PFSK-1 (cell line): Measurements from ENCODE around the gene FATE1.

ENCODE experiments used
- POLR2AphosphoS5 ChIP-seq: IDR thresholded peaks from 2 replicates; pipeline ENCODE4 v1.6.1; 2012; ENCODE audit warnings: low read depth, mild to moderate bottlenecking, control low read depth, low read length, moderate library complexity
- SIN3A ChIP-seq: IDR thresholded peaks from 2 replicates; pipeline ENCODE4 v1.6.1; 2012; ENCODE audit warnings: mild to moderate bottlenecking, low read length, moderate library complexity, borderline replicate concordance; ENCODE audit not compliant: insufficient read depth
- TAF1 ChIP-seq: IDR thresholded peaks from 2 replicates; pipeline ENCODE4 v1.6.1; 2012; ENCODE audit warnings: low read length, control low read depth, borderline replicate concordance; ENCODE audit not compliant: insufficient read depth
- TF ChIP-seq, protein P1 (sequence below), 2 experiments: IDR thresholded peaks; 2 replicates each; pipeline versions ENCODE4 v1.6.1 to v1.8.0; 2011 to 2012; ENCODE audit warnings: low read depth in 2 of 2, low read length in 2 of 2, control low read depth in 1 of 2, inconsistent platforms in 1 of 2, mild to moderate bottlenecking in 1 of 2, moderate library complexity in 1 of 2; ENCODE audit not compliant: insufficient read depth in 1 of 2

GRCh38 chrX:151700581-151700980 is 15.3 kb upstream of the FATE1 start:
- no peak for TF ChIP-seq SIN3A
- TF ChIP-seq POLR2AphosphoS5: no peak
- TF ChIP-seq, protein P1, sequence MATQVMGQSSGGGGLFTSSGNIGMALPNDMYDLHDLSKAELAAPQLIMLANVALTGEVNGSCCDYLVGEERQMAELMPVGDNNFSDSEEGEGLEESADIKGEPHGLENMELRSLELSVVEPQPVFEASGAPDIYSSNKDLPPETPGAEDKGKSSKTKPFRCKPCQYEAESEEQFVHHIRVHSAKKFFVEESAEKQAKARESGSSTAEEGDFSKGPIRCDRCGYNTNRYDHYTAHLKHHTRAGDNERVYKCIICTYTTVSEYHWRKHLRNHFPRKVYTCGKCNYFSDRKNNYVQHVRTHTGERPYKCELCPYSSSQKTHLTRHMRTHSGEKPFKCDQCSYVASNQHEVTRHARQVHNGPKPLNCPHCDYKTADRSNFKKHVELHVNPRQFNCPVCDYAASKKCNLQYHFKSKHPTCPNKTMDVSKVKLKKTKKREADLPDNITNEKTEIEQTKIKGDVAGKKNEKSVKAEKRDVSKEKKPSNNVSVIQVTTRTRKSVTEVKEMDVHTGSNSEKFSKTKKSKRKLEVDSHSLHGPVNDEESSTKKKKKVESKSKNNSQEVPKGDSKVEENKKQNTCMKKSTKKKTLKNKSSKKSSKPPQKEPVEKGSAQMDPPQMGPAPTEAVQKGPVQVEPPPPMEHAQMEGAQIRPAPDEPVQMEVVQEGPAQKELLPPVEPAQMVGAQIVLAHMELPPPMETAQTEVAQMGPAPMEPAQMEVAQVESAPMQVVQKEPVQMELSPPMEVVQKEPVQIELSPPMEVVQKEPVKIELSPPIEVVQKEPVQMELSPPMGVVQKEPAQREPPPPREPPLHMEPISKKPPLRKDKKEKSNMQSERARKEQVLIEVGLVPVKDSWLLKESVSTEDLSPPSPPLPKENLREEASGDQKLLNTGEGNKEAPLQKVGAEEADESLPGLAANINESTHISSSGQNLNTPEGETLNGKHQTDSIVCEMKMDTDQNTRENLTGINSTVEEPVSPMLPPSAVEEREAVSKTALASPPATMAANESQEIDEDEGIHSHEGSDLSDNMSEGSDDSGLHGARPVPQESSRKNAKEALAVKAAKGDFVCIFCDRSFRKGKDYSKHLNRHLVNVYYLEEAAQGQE (IDR thresholded peaks at IDR 0.05; ENCODE audit: insufficient read depth in 1 of 2, low read depth in 2 of 2, low read length in 2 of 2): no peak
- TF ChIP-seq TAF1: no peak
